Endothelial cell of umbilical vein (primary cell): ENCODE data around the gene PRAC2. TPM values are rescaled to one million over a fixed set of nuclear protein-coding genes. Genes with fewer than 3 reads are reported as not detected.

Source experiments
- BruUV-seq: library from RNA; stranded (reverse); fragments of 400-500 nt; replicated peaks from 2 replicates; lab custom pipeline; 2021; lab: Mats Ljungman, UMichigan
- CTCF ChIA-PET: fragments of 300-600, 350-600 bp; sonication (Branson Sonifier 250); formaldehyde crosslinking; loops from one replicate; lab custom pipeline; 2021; ENCODE audit warnings: antibody characterized with exemption, inconsistent platforms; lab: Charles Lee
- POLR2A ChIA-PET: fragments of 300-600, 350-600 bp; sonication (Branson Sonifier 250); formaldehyde crosslinking; loops from one replicate; lab custom pipeline; 2021; ENCODE audit warnings: antibody characterized with exemption, inconsistent platforms; lab: Charles Lee
- DNase-seq: peaks from one replicate; pipeline ENCODE4 v3.0.0-alpha.2; 2011; ENCODE audit warnings: low read depth, low spot score
- FAIRE-seq: peaks from 2 replicates; lab custom pipeline; 2011; peaks lifted over from hg19 to GRCh38; lab: Jason Lieb, UNC
- H2AFZ ChIP-seq: 2 replicates; pipeline ENCODE4 v1.6.0; 2012; ENCODE audit warnings: low read depth, low read length, control low read depth, inconsistent platforms
- H3K27ac ChIP-seq: 2 replicates; pipeline ENCODE4 v1.5.1; 2011; ENCODE audit warnings: low read depth, mild to moderate bottlenecking, control low read depth, low read length, moderate library complexity; ENCODE audit not compliant: insufficient read depth
- H3K27me3 ChIP-seq, 2 experiments: 2 replicates each; pipeline versions ENCODE4 v1.6.0 to v1.6.1; 2011; ENCODE audit warnings: low read length in 2 of 2, mixed read lengths in 1 of 2; ENCODE audit not compliant: control insufficient read depth in 2 of 2, insufficient read depth in 2 of 2
- H3K36me3 ChIP-seq, 2 experiments: 2 replicates in 1 of 2; 3 replicates in 1 of 2; pipeline ENCODE4 v1.5.1; 2011; ENCODE audit warnings: low read length in 2 of 2, mild to moderate bottlenecking in 1 of 2, moderate library complexity in 1 of 2; ENCODE audit not compliant: control insufficient read depth in 2 of 2, insufficient read depth in 2 of 2; ENCODE audit errors: extremely low read depth in 1 of 2
- H3K4me1 ChIP-seq: 3 replicates; pipeline ENCODE4 v1.5.1; 2011; ENCODE audit warnings: mild to moderate bottlenecking, low read length; ENCODE audit not compliant: control insufficient read depth, insufficient read depth; ENCODE audit errors: extremely low read depth
- H3K4me2 ChIP-seq: 2 replicates; pipeline ENCODE4 v1.6.1; 2011; ENCODE audit warnings: low read length, control low read depth, mixed read lengths; ENCODE audit not compliant: insufficient read depth
- H3K4me3 ChIP-seq, 3 experiments: fragments of 200-600 bp in 1 of 3; sonication (generic), shearing (Covaris generic) in 1 of 3; replicated peaks in 1 of 3; 2 replicates each; pipeline ENCODE4 v1.5.1; 2011 to 2016; ENCODE audit warnings: control low read depth in 3 of 3, low read length in 3 of 3, mild to moderate bottlenecking in 2 of 3, inconsistent platforms in 1 of 3, low read depth in 1 of 3, moderate library complexity in 1 of 3; ENCODE audit not compliant: insufficient read depth in 1 of 3
- H3K79me2 ChIP-seq: 2 replicates; pipeline ENCODE4 v1.6.0; 2012; ENCODE audit warnings: low read length, inconsistent platforms; ENCODE audit not compliant: control insufficient read depth, insufficient read depth
- H3K9ac ChIP-seq: replicated peaks from 2 replicates; pipeline ENCODE3; 2011; ENCODE audit warnings: low read length, control low read depth; ENCODE audit not compliant: insufficient read depth; ENCODE audit errors: extremely low read depth
- H3K9me1 ChIP-seq: replicated peaks from 3 replicates; pipeline ENCODE4 v1.6.0; 2011; ENCODE audit warnings: mild to moderate bottlenecking, low read length; ENCODE audit not compliant: control insufficient read depth, insufficient read depth; ENCODE audit errors: extremely low read depth
- H3K9me3 ChIP-seq: replicated peaks from 2 replicates; pipeline ENCODE4 v1.5.1; 2012; ENCODE audit warnings: low read length, inconsistent platforms; ENCODE audit not compliant: control insufficient read depth, insufficient read depth
- H4K20me1 ChIP-seq: replicated peaks from 2 replicates; pipeline ENCODE3; 2011; ENCODE audit warnings: mild to moderate bottlenecking, low read length; ENCODE audit not compliant: control insufficient read depth, insufficient read depth; ENCODE audit errors: extremely low read depth
- CTCF ChIP-seq, 2 donors: IDR thresholded peaks; 1 replicate in 1 of 2; 2 replicates in 1 of 2; pipeline ENCODE4 v1.5.1; 2011; ENCODE audit warnings: low read length in 2 of 2, mild to moderate bottlenecking in 2 of 2, moderate library complexity in 2 of 2, control low read depth in 1 of 2, inconsistent platforms in 1 of 2, low read depth in 1 of 2; ENCODE audit not compliant: insufficient read depth in 1 of 2; ENCODE audit errors: extremely low read depth in 1 of 2
- EZH2 ChIP-seq: IDR thresholded peaks from 2 replicates; pipeline ENCODE4 v1.6.1; 2012; ENCODE audit warnings: borderline replicate concordance, low read depth, mild to moderate bottlenecking, moderate library complexity, low read length, inconsistent platforms; ENCODE audit not compliant: severe bottlenecking
- FOS ChIP-seq: IDR thresholded peaks from 2 replicates; pipeline ENCODE4 v1.6.1; 2011; ENCODE audit warnings: mild to moderate bottlenecking, low read length, moderate library complexity, borderline replicate concordance; ENCODE audit not compliant: insufficient read depth
- GATA2 ChIP-seq: IDR thresholded peaks from 2 replicates; pipeline ENCODE4 v1.7.0; 2011; ENCODE audit warnings: low read depth, mild to moderate bottlenecking, moderate library complexity, mixed read lengths, low read length; ENCODE audit not compliant: insufficient read length, insufficient read depth
- JUN ChIP-seq: IDR thresholded peaks from 2 replicates; pipeline ENCODE4 v1.6.1; 2011; ENCODE audit warnings: borderline replicate concordance, low read depth; ENCODE audit not compliant: insufficient read length, insufficient read depth
- MYC ChIP-seq: IDR thresholded peaks from one replicate; pipeline ENCODE4 v1.6.1; 2011; ENCODE audit warnings: mild to moderate bottlenecking, low read depth, low read length
- POLR2A ChIP-seq: IDR thresholded peaks from 2 replicates; pipeline ENCODE4 v1.6.1; 2012; ENCODE audit warnings: low read depth, mild to moderate bottlenecking, control low read depth, low read length
- POLR2AphosphoS5 ChIP-seq: IDR thresholded peaks from 2 replicates; pipeline ENCODE4 v1.6.1; 2012; ENCODE audit warnings: low read depth, mild to moderate bottlenecking, control low read depth, low read length, moderate library complexity; ENCODE audit not compliant: insufficient read depth
- dilution Hi-C: fragments of 300-500 bp; cut with MboI; formaldehyde crosslinking; loops from one replicate; pipeline ENCODE4 v1.15.0; 2019; ENCODE audit warnings: low sequenced_read_pairs; ENCODE audit not compliant: extremely low pct_ligation_motif_present
- intact Hi-C: fragments of 100-400 bp; cut with micrococcal nuclease; formaldehyde crosslinking; loops from one replicate; pipeline ENCODE4 v1.10.0; 2022
- polyA plus RNA-seq, 4 experiments: library from polyadenylated mRNA; depleted of rRNA in 3 of 4; stranded (reverse) in 3 of 4; unstranded in 1 of 4; fragments of >200 nt; gene quantifications; 2 replicates each; pipeline versions ENCODE4 v1.2.1 to v1.2.3, GENCODE V29; 2011 to 2012; ENCODE audit warnings: missing spikeins in 1 of 4
- total RNA-seq: library from RNA; stranded (reverse); gene quantifications from 2 replicates; pipeline ENCODE4 v1.2.3, GENCODE V29; 2021
- TF ChIP-seq, protein P1 (sequence below): IDR thresholded peaks from 2 replicates; pipeline ENCODE4 v1.6.1; 2011; ENCODE audit not compliant: insufficient read depth, insufficient read length

The PRAC2 gene
- total and polyA plus RNA-seq, 2 donors (not counting 3 experiments of a cell fraction or from before 2014, with no cell fraction given), result not detected

DNA sequence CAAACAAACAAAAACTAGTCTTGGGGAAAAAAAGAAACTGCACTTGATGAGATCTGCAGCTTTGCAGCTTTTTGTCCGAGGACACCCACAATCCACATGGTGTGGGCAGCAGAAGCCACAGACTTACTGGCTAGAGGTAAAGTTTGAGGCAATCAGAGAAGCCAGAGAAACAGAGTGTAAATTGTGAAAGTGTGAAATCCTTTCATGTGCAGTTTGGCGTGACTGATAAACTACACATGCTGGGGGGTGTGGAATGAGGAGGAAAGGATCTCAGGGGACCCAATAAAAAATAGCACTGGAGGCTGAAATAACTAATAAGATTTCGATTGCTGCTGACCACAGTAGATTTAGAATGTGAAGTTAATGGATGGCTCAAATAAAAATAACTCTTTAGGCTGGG, 48.0 kb downstream of the PRAC2 start:
- Histone ChIP-seq H3K4me1 (no peaks in the 10 kb centered on the region), H2AFZ (no peak overlapping the region), H3K9me1 (no peaks in the 10 kb centered on the region), H3K27ac (no peak overlapping the region), H3K79me2 (no peaks in the 10 kb centered on the region), H3K27me3 (peaks cover 4 to 11% of the 10 kb centered on the region in 2 experiments), H3K4me2 (no peak overlapping the region), H4K20me1 (no peaks in the 10 kb centered on the region), H3K9me3 (no peaks in the 10 kb centered on the region), H3K9ac (no peak overlapping the region), H3K36me3 (no peaks in the 10 kb centered on the region), H3K4me3 (no peak overlapping the region)
- intact Hi-C loops (no loop called here), dilution Hi-C loops (loop anchor here (25.0 kb wide), 1 partner anchor 109 kb away; no protein-coding TSS in a partner anchor)
- DNase-seq (no peak), FAIRE-seq (peak; percentile 15)
- ChIA-PET CTCF (no interaction called here), POLR2A (no interaction called here)
- TF ChIP-seq, protein P1, sequence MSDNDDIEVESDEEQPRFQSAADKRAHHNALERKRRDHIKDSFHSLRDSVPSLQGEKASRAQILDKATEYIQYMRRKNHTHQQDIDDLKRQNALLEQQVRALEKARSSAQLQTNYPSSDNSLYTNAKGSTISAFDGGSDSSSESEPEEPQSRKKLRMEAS, result no peak
- BruUV-seq, result no TSS peak

DNA sequence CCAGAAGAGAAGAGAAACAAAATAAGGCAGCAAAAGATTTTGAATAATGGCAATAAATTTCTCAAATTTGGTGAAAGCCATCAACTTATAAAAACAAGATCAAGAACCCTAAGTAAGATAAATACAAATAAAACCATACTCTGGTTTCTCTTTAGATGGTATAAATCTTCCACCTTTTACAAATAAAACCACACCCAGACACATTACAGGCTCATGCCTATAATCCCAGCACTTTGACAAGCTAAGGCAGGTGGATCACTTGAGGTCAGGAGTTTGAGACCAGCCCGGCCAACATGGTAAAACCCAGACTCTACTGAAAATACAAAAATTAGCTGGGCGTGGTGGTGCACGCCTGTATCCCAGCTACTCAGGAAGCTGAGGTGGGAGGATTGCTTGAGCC, 50.3 kb downstream of the PRAC2 start:
- no peaks in the 10 kb centered on the region for H3K4me1 ChIP-seq
- ChIA-PET CTCF (interaction anchor here (1.0 kb wide), 1 partner anchor 106 kb away, joined by 3 read pairs; no protein-coding TSS in a partner anchor), POLR2A (no interaction called here)
- no peaks in the 10 kb centered on the region for H3K9me1 ChIP-seq
- dilution Hi-C loops (loop anchor here (25.0 kb wide), 1 partner anchor 111 kb away; no protein-coding TSS in a partner anchor), intact Hi-C loops (no loop called here)
- no TSS peak for BruUV-seq
- H3K36me3 ChIP-seq, result no peaks in the 10 kb centered on the region
- H3K9ac ChIP-seq, result no peak overlapping the region
- no peak overlapping the region for H3K4me2 ChIP-seq
- no peak overlapping the region for H3K27ac ChIP-seq
- no peak for TF ChIP-seq JUN
- TF ChIP-seq GATA2, result no peak
- no peak for TF ChIP-seq EZH2
- no peak for TF ChIP-seq MYC
- no peak for TF ChIP-seq POLR2A
- TF ChIP-seq CTCF (IDR thresholded peaks at IDR 0.05; ENCODE audit: extremely low read depth in 1 of 2, insufficient read depth in 1 of 2, low read depth in 1 of 2, low read length in 2 of 2), result no peak
- no peak for TF ChIP-seq POLR2AphosphoS5
- TF ChIP-seq, protein P1, result no peak
- TF ChIP-seq FOS, result no peak
- H3K27me3 ChIP-seq, result peaks cover 4 to 8% of the 10 kb centered on the region in 2 experiments
- FAIRE-seq, result no peak
- no peak overlapping the region for H3K4me3 ChIP-seq
- no peaks in the 10 kb centered on the region for H3K9me3 ChIP-seq
- H2AFZ ChIP-seq, result no peak overlapping the region
- H3K79me2 ChIP-seq, result no peaks in the 10 kb centered on the region
- no peak for DNase-seq
- H4K20me1 ChIP-seq, result no peaks in the 10 kb centered on the region
